GM13976 (cell line): Measurements from ENCODE around the gene POU6F2.

Source experiments
- DNase-seq: peaks from one replicate; pipeline ENCODE4 v3.0.0; 2012; ENCODE audit warnings: low spot score
- in situ Hi-C: fragments of 300-500 bp; cut with MboI; formaldehyde crosslinking; loops from one replicate; pipeline ENCODE4 v1.12.0; 2022; ENCODE audit warnings: low sequenced_read_pairs, mixed read lengths, inconsistent platforms; ENCODE audit not compliant: unreplicated experiment
- TF ChIP-seq, protein P1 (sequence below): IDR thresholded peaks from 2 replicates; pipeline ENCODE4 v1.5.1; 2012; ENCODE audit warnings: borderline replicate concordance, mild to moderate bottlenecking; ENCODE audit not compliant: insufficient read depth; ENCODE audit errors: extremely low read depth, missing control alignments, control extremely low read depth

The POU6F2 gene

DNA sequence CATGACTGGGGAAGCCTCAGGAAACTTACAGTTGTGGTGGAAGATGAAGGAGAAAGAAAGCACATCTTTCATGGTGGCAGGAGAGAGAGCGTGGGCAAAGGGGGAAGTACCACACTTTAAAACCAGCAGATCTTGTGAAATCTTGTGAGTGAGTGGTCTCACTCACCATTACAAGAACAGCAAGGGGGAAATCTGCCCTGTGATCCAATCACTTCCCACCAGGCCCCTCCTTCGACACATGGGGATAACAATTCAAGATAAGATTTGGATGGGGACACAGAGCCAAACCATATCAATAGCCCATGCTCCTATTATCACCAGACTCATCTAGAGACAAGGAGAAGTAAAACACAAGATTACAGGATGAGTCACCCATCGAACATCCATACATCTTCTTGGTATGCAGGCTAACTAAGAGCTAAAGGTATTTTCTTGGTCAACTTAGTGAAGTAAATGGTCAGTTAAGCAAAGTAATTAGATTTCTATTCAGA is 533.2 kb downstream of the POU6F2 start:
- in situ Hi-C loops = no loop called here
- TF ChIP-seq, protein P1, sequence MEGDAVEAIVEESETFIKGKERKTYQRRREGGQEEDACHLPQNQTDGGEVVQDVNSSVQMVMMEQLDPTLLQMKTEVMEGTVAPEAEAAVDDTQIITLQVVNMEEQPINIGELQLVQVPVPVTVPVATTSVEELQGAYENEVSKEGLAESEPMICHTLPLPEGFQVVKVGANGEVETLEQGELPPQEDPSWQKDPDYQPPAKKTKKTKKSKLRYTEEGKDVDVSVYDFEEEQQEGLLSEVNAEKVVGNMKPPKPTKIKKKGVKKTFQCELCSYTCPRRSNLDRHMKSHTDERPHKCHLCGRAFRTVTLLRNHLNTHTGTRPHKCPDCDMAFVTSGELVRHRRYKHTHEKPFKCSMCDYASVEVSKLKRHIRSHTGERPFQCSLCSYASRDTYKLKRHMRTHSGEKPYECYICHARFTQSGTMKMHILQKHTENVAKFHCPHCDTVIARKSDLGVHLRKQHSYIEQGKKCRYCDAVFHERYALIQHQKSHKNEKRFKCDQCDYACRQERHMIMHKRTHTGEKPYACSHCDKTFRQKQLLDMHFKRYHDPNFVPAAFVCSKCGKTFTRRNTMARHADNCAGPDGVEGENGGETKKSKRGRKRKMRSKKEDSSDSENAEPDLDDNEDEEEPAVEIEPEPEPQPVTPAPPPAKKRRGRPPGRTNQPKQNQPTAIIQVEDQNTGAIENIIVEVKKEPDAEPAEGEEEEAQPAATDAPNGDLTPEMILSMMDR = no peak
- DNase-seq = no peak

DNA sequence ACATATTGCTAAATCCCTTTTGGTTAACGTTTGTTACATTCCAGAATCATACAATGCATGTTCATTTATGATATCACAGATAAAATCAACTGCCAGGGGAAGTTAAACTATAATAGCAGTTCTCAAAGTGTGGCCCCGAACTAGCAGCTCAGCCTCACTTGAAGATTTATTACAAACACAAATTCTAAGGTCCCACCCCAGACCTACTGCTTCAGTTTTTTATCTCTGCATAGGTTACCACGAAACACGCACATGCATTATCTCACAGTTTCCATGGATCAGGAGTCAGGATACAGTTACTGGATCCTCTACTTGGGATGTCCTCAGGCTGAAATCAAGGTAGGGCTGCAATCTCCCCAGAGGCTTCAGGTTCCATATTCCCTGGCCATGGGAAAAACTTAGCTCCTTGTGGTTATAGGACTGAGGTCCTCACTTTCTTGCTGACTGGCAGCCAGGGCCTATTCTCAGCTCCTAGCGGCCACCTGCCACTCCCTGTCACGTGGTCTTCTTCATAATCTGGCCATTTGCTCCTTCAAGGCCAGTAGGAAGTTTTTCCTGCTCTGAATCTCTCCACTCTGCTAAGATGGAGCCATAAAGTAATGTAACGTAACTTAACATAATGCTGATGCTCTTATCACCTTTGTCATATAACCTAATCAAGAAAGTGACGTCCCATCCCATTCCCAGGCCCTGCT is 538.0 kb downstream of the POU6F2 start:
- in situ Hi-C loops = no loop called here
- TF ChIP-seq, protein P1 = no peak
- DNase-seq = no peak

DNA sequence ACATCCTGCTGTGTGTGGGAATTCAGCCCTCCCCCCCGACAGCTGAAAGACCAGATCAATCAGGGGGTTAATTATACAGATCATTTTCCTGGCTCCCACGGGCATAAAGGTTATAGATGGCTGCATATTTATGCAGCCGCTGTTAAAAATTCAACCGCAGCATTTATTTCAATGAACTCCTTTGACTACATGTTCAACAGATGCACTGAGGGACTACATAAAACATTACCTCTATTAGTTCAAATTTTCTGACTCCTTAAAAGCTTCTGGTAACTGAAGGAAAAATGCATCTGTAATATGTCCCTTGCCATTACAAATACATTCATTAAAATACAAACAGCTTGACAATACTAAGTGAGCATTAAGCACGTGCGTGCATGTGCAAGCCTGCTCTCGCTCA is 538.8 kb downstream of the POU6F2 start:
- TF ChIP-seq, protein P1 = no peak
- in situ Hi-C loops = no loop called here
- DNase-seq = no peak

DNA sequence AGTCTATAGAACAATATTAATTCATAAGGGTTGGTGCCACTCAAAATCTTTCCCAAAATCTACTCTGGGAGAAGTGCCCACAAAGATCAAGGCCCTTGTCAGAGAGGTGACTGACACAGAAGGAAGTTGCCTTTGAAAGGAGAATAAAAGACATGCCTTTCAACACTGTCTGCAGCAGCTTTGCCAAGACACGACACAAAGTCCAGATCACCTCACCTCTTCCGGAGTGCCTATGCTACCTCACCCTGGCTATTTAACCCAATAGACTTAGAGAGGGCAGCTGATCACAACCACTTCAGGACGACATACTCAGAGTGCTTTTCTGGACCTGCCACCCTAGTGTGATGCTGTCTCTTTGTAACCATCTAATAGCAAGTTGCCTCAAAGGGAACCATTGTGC is 539.5 kb downstream of the POU6F2 start:
- no peak for DNase-seq
- TF ChIP-seq, protein P1 = no peak
- in situ Hi-C loops = no loop called here
